ENCODE data around the gene SLC35E2B.
"Not testable (repeated sequence)": the region's sequence is repeated elsewhere in the genome, so short reads cannot be mapped to it uniquely, and the experiment has no call there.

The SLC35E2B gene

GRCh38 chr1:1638528-1638927 lies 54.1 kb downstream of the SLC35E2B start:
- not testable (repeated sequence) for DNase-seq (ENCODE audit: low read depth)

GRCh38 chr1:1637479-1637875 lies 55.1 kb downstream of the SLC35E2B start:
- DNase-seq (ENCODE audit: low read depth): not testable (repeated sequence)

GRCh38 chr1:1636621-1637478 lies 55.7 kb downstream of the SLC35E2B start:
- DNase-seq (ENCODE audit: low read depth): not testable (repeated sequence)

DNA sequence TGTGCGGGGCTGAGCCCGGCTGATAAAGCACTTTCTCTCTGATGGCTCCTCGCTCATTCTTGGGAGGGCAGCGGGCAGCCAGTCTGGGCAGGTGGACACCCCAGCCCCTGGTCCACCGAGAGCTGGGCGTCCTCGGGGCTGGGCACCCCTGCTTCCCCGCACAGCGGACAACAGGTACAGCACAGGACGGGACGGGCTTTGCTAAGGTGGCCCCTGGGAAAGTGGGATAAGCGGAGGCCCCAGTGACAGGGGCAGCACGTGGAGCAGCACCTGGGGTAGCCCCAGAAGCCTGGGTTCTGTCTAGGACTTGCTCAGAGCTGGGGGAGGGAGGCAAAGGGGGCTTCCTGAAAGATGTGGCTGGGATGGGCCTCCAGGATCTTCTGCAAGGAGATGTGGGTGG lies 58.0 kb downstream of the SLC35E2B start:
- not testable (repeated sequence) for DNase-seq (ENCODE audit: low read depth)

GRCh38 chr1:1633409-1633808 lies 59.2 kb downstream of the SLC35E2B start:
- not testable (repeated sequence) for DNase-seq (ENCODE audit: low read depth)

DNA sequence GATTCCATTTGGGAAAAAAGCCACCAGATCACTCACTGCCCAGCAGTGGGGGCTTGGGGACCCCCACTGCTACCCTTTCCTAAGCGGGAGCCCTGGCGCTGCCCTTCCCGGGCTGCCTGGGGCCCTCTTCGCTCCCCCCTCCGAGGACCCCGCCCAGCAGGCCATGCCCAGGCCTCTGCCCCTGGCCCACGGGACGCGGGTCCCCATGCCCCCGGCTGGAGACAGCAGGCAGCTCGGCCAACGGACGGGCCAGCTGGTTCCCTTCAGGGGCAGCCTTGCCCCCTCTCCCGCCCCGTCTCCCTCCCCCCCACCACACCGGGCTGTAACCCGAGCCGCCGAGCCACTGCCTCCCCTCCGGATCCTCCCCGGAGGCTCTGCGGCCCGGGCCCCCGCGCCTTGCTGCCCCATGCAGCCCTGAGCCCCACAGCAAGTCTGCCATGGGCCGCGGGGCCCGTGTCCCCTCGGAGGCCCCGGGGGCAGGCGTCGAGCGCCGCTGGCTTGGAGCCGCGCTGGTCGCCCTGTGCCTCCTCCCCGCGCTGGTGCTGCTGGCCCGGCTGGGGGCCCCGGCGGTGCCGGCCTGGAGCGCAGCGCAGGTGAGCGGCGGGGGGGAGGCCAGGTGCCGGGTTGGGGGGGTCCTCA lies 60.7 kb downstream of the SLC35E2B start, which contains the start of gene MMP23B:
Gene MMP23B (plus strand): TSS at position 392 of the 639 bp plus-strand sequence. CDS start 46 bp downstream, at position 438.
- no peak for DNase-seq (ENCODE audit: low read depth)

DNA sequence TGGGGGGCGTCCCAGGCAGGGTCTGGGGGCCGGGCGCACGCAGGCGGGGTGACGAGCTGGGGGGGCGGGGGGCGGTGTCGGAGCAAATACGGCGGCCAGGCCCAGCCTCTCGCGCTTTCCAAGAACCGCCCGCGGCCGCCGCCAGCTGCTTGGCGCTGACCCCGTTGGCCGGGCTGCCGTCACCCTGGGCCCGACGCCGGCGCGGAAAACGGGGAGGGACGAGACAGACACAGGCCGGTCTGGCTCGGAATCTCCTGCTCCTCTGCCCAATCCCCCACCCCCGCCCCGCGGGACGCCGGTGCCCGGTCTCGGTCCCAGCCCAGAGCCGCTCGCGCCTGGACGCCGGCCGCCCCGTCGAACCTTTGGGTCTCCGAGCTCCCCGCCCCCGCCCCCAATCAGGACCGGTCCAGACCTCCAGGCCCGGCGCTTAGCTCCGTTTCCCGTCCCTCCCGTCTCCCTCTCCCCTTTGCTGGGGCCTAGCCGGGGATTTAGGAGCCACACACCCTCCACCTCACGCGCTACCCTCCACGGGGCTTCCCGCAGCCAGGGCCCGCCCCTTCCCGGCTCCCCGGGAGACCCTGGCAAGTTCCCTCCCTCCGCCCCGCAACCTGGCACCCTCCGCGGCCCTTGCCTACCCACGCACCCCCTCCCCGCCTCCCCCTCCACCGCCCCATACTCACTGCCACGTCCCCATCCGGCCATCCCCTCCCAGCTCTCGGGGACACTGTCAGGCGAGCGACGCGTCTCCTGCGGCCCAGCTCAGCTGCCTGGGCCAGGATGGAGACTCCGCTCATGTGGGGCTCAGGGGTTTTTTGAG lies 61.4 kb downstream of the SLC35E2B start:
- DNase-seq (ENCODE audit: low read depth): no peak

DNA sequence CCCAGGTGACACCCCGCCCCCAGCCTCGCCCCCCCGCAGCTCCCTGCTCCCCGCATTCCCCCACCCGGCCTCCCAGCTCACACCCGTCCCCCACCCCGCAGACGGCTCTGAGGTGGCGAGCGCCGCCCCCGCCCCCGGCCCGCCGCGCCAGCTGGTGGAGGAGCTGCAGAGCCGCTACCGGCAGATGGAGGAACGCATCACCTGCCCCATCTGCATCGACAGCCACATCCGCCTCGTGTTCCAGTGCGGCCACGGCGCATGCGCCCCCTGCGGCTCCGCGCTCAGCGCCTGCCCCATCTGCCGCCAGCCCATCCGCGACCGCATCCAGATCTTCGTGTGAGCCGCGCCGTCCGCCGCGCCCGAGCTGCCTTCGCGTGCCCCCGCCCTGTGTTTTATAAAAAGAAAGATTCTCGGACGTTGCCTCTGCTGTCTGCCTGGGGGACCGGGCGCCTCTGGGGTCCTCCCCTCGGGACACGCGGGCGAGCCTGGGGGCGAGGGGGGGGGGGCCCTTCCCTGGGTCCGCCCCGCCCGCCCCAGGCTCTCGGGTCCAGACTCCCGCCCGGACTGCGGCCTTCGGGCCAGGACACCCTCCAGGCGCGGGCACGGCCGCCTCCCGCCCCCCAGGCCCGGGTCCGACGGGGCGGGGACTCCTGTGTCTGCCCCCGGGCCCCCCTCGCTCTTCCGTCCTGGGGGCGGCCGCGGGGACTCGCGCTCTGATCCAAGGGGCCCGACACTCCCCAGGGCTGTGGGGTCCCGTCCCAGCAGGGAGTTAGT lies 62.2 kb downstream of the SLC35E2B start:
- no peak for DNase-seq (ENCODE audit: low read depth)

- DNase-seq (ENCODE audit: low read depth): no peak
Observed at GRCh38 chr1:1629430-1630190, 63.0 kb downstream of the SLC35E2B start.

GRCh38 chr1:1628754-1629429 lies 63.7 kb downstream of the SLC35E2B start:
- DNase-seq (ENCODE audit: low read depth): no peak

GRCh38 chr1:1627829-1628753 lies 64.5 kb downstream of the SLC35E2B start:
- DNase-seq (ENCODE audit: low read depth): no peak

GRCh38 chr1:1627261-1627828 lies 65.2 kb downstream of the SLC35E2B start:
- DNase-seq (ENCODE audit: low read depth): no peak

GRCh38 chr1:1626207-1627141 lies 66.1 kb downstream of the SLC35E2B start:
- no peak for DNase-seq (ENCODE audit: low read depth)

DNA sequence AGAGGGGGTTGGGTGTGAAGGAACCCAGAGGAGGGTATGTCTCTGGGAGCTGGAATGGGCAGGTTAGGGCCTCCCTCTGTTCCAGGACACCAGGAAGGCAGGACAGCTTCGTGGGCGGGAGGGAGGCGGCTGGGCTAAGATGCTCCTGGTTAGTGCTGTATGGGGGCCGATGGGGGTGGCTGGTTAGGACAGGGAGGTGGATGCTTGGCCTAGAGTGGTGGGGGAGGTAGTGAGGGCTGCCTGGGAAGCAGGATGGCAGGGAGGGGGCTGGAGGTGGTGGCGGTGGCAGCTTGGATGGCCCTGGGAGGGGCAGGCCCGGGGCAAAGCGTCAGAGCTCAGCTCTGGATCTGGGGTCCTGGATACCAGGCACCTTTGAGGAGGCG lies 66.8 kb downstream of the SLC35E2B start:
- no peak for DNase-seq (ENCODE audit: low read depth)

DNA sequence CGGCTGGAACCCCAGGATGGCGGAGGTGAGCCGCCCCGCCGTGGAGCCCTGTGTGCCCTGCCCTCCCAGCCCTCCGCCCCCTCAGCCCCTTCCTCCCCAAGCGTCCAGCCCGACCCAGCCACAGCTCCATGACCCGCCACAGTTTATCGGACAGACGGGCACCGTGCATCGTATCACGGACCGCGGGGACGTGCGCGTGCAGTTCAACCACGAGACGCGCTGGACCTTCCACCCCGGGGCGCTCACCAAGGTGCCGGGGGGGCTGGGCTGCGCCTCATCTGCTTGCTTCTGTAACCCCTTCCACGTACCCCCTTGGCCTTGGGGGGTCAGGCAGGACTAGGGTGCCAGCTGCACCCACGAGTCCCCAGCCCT lies 67.2 kb downstream of the SLC35E2B start:
- DNase-seq (ENCODE audit: low read depth): no peak

GRCh38 chr1:1624443-1625403 lies 67.9 kb downstream of the SLC35E2B start:
- DNase-seq (ENCODE audit: low read depth): no peak

All from non-pigmented ciliary epithelial cell (primary cell).